OCI-LY7 (cell line): ENCODE results near the gene CYB5A. TPM values are rescaled to one million over a fixed set of nuclear protein-coding genes. Genes with fewer than 3 reads are reported as not detected.

Experiments
- BruUV-seq: library from RNA; stranded (reverse); fragments of 400-500 nt; replicated peaks from 2 replicates; lab custom pipeline; 2021; lab: Mats Ljungman, UMichigan
- CTCF ChIA-PET: fragments of 300-600 bp; sonication (Branson Sonifier 250); formaldehyde crosslinking; loops from one replicate; lab custom pipeline; 2022; ENCODE audit warnings: antibody characterized with exemption; ENCODE audit not compliant: unreplicated experiment; lab: Charles Lee
- POLR2A ChIA-PET: fragments of 300-600 bp; sonication (Branson Sonifier 250); formaldehyde crosslinking; loops from one replicate; lab custom pipeline; 2022; ENCODE audit warnings: antibody characterized with exemption; lab: Charles Lee
- DNase-seq: peaks from one replicate; pipeline ENCODE4 v3.0.0-alpha.2; 2015; ENCODE audit warnings: low spot score
- H2AFZ ChIP-seq: fragments of 200-600 bp; sonication (generic), shearing (Covaris generic); 2 replicates; pipeline ENCODE4 v1.6.1; 2014; ENCODE audit warnings: mild to moderate bottlenecking, antibody characterized with exemption, low read length, moderate library complexity
- H3K27ac ChIP-seq: fragments of 200-600 bp; sonication (generic); 2 replicates; pipeline ENCODE4 v1.5.1; 2014; ENCODE audit warnings: mixed run types, low read depth, mild to moderate bottlenecking, moderate library complexity, low read length, inconsistent platforms; ENCODE audit not compliant: poor library complexity, severe bottlenecking
- H3K36me3 ChIP-seq: fragments of 200-600 bp; sonication (generic); 2 replicates; pipeline ENCODE4 v1.6.1; 2014; ENCODE audit warnings: mild to moderate bottlenecking, antibody characterized with exemption, low read length, moderate library complexity, mixed read lengths; ENCODE audit not compliant: insufficient read depth
- H3K4me1 ChIP-seq: fragments of 200-600 bp; sonication (generic); 2 replicates; pipeline ENCODE4 v1.5.1; 2014; ENCODE audit warnings: mild to moderate bottlenecking, low read length; ENCODE audit not compliant: insufficient read depth, poor library complexity, severe bottlenecking
- H3K4me2 ChIP-seq: fragments of 200-600 bp; sonication (generic); 2 replicates; pipeline ENCODE4 v1.6.1; 2014; ENCODE audit warnings: mild to moderate bottlenecking, low read length
- H3K4me3 ChIP-seq: fragments of 200-600 bp; sonication (generic); 2 replicates; pipeline ENCODE4 v1.5.1; 2014; ENCODE audit warnings: mild to moderate bottlenecking, low read depth, low read length; ENCODE audit not compliant: poor library complexity, severe bottlenecking
- H3K79me2 ChIP-seq: fragments of 200-600 bp; sonication (generic); 2 replicates; pipeline ENCODE4 v1.6.1; 2016; ENCODE audit warnings: low read depth, mild to moderate bottlenecking, low read length, moderate library complexity, mixed read lengths; ENCODE audit not compliant: insufficient read depth
- H3K9me2 ChIP-seq: fragments of 200-600 bp; sonication (generic); 2 replicates; pipeline ENCODE4 v1.6.1; 2016; ENCODE audit warnings: mild to moderate bottlenecking, low read length, mixed read lengths; ENCODE audit not compliant: insufficient read depth
- H3K9me3 ChIP-seq: fragments of 200-600 bp; sonication (generic); 2 replicates; pipeline ENCODE4 v1.6.1; 2014; ENCODE audit warnings: mild to moderate bottlenecking, mixed run types, low read length, mixed read lengths
- H4K20me1 ChIP-seq: fragments of 200-600 bp; sonication (generic); 2 replicates; pipeline ENCODE4 v1.6.1; 2014; ENCODE audit warnings: mild to moderate bottlenecking, antibody characterized with exemption, low read length, moderate library complexity, mixed read lengths; ENCODE audit not compliant: insufficient read depth
- CTCF ChIP-seq: fragments of 200-600 bp; sonication (generic); conservative IDR thresholded peaks from 2 replicates; pipeline ENCODE4 v1.5.1; 2014; ENCODE audit warnings: mild to moderate bottlenecking, antibody characterized with exemption, low read length, moderate library complexity, mixed read lengths
- EZH2phosphoT487 ChIP-seq: fragments of 200-600 bp; sonication (generic); IDR thresholded peaks from 2 replicates; pipeline ENCODE4 v1.6.1; 2018; ENCODE audit warnings: low read depth, borderline replicate concordance, mild to moderate bottlenecking, mixed run types, antibody characterized with exemption, low read length, moderate library complexity, mixed read lengths
- intact Hi-C: fragments of 100-400 bp; cut with micrococcal nuclease; formaldehyde crosslinking; loops from one replicate; pipeline ENCODE4 v1.10.0; 2022; ENCODE audit not compliant: unreplicated experiment
- total RNA-seq, 2 experiments: library from RNA; depleted of rRNA in 1 of 2; stranded (reverse); fragments of >200 nt in 1 of 2; shearing (Covaris generic) in 1 of 2; gene quantifications; 2 replicates each; pipeline ENCODE4 v1.2.3, GENCODE V29; 2014 to 2022

CYB5A gene
- total RNA-seq, 2 experiments from 2014 or later, result not detected

DNA sequence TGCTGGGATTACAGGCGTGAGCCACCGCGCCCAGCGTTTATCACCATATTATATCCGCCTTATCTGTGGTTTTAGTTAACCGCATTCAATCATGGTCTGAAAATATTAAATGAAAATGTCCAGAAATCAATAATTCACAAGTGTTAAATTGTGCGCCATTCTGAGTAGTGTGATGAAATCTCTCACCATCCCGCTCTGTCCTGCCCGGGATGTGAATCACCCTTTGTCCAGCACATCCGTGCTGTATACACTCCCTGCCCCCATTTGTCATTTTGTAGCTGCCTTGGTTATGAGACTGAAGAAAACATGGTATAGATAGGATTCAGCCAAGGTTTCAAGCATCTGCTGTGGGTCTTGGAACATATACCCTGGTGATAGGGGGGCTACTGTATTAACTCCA lies 72.7 kb downstream of the CYB5A start:
- H4K20me1 ChIP-seq, result no peaks in the 10 kb centered on the region
- intact Hi-C loops, result no loop called here
- TF ChIP-seq CTCF, result no peak
- no peak for TF ChIP-seq EZH2phosphoT487
- H3K36me3 ChIP-seq, result no peaks in the 10 kb centered on the region
- DNase-seq, result no peak
- BruUV-seq, result no TSS peak
- POLR2A ChIA-PET, result no interaction called here
- no peak overlapping the region for H3K27ac ChIP-seq
- no peak overlapping the region for H3K4me2 ChIP-seq
- H2AFZ ChIP-seq, result no peak overlapping the region
- no peaks in the 10 kb centered on the region for H3K79me2 ChIP-seq
- H3K4me1 ChIP-seq, result no peaks in the 10 kb centered on the region
- no peaks in the 10 kb centered on the region for H3K9me3 ChIP-seq
- CTCF ChIA-PET, result no interaction called here
- no peak overlapping the region for H3K4me3 ChIP-seq
- H3K9me2 ChIP-seq, result no peaks in the 10 kb centered on the region

DNA sequence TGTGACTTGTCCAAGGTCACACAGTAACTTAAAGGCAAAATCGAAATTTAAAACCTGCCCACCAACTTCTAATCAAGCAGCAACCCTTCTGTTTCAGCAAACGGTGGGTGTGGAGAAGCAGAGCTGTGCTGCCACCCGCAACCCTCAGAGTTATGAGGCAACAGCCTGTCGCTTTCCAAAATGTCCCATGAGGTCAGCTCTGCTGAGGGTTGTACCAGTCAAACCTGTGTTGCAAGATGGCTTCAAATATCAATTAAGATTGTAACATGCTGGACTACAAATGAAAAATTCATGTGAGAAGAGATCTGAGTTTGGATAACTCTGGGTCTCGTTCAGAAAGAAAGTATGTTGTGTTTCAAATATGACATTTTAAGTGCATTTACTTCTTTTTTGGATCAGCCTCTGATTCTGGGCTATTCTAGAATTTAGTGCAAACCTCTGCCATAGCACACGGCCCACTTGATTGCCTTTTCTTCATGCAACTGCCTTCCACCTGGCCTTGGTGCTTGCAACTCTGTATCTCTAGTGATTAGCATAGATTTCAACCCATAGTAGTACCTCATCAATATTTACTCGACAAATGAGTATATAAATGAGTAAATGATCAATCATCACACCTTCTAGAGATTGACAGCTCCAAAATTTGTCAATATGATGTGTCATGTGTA lies 74.2 kb downstream of the CYB5A start:
- Histone ChIP-seq H3K4me3 (no peak overlapping the region), H3K27ac (no peak overlapping the region), H3K4me1 (no peaks in the 10 kb centered on the region), H3K4me2 (no peak overlapping the region), H3K36me3 (no peaks in the 10 kb centered on the region), H3K79me2 (no peaks in the 10 kb centered on the region), H3K9me3 (no peaks in the 10 kb centered on the region), H4K20me1 (no peaks in the 10 kb centered on the region), H2AFZ (no peak overlapping the region), H3K9me2 (no peaks in the 10 kb centered on the region)
- DNase-seq, result no peak
- no peak for TF ChIP-seq CTCF
- no peak for TF ChIP-seq EZH2phosphoT487
- no TSS peak for BruUV-seq
- ChIA-PET CTCF (no interaction called here), POLR2A (no interaction called here)
- intact Hi-C loops, result no loop called here

DNA sequence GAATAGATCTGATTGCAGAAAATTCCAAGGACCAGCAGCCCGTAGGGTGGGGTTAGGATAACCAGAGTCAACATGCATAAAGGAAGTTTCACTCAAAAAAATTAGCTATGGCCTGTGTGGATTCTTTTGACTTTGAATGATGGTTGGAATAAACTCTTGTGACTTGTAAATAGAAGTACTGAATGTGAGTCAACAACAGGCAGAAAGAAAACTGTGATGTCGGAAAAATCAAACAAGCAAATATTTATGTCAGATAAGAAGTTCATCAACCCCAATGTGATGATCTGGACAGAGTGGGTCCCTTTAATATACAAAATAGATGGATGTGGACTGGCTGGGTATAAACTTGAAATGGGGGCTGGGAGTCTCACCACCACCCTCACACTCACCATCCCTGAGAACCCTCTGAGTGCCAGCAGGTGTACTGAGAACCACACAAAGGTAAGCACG lies 75.1 kb downstream of the CYB5A start:
- no peak for DNase-seq
- Histone ChIP-seq H3K9me2 (no peaks in the 10 kb centered on the region), H2AFZ (no peak overlapping the region), H3K27ac (no peak overlapping the region), H3K4me2 (no peak overlapping the region), H3K79me2 (no peaks in the 10 kb centered on the region), H3K4me3 (no peak overlapping the region), H3K4me1 (no peaks in the 10 kb centered on the region), H4K20me1 (no peaks in the 10 kb centered on the region), H3K36me3 (no peaks in the 10 kb centered on the region), H3K9me3 (no peaks in the 10 kb centered on the region)
- POLR2A ChIA-PET, result no interaction called here
- CTCF ChIA-PET, result no interaction called here
- BruUV-seq, result no TSS peak
- TF ChIP-seq CTCF, result no peak
- no peak for TF ChIP-seq EZH2phosphoT487
- intact Hi-C loops, result no loop called here
